Muscle layer of duodenum (tissue), 2 donors: Measurements from ENCODE around the gene SPSB4.

Experiments used
- H3K27ac ChIP-seq: one replicate; pipeline ENCODE4 v1.7.0; 2013; ENCODE audit warnings: mild to moderate bottlenecking, low read length
- H3K27me3 ChIP-seq: one replicate; pipeline ENCODE4 v1.7.0; 2013; ENCODE audit warnings: low read depth, mild to moderate bottlenecking, control low read depth, low read length
- H3K36me3 ChIP-seq, 2 donors: one replicate each; pipeline ENCODE4 v1.7.0; 2013; ENCODE audit warnings: low read length in 2 of 2, control low read depth in 1 of 2, mild to moderate bottlenecking in 1 of 2; ENCODE audit not compliant: insufficient read depth in 2 of 2, control insufficient read depth in 1 of 2
- H3K4me1 ChIP-seq, 2 donors: one replicate each; pipeline ENCODE4 v1.7.0; 2013; ENCODE audit warnings: low read length in 2 of 2, mild to moderate bottlenecking in 2 of 2, control low read depth in 1 of 2, moderate library complexity in 1 of 2; ENCODE audit not compliant: insufficient read depth in 2 of 2, control insufficient read depth in 1 of 2
- H3K4me3 ChIP-seq, 2 donors: one replicate each; pipeline ENCODE4 v1.7.0; 2013; ENCODE audit warnings: low read length in 2 of 2, low read depth in 1 of 2, mild to moderate bottlenecking in 1 of 2
- H3K9me3 ChIP-seq, 2 donors: one replicate each; pipeline ENCODE4 v1.7.0; 2013; ENCODE audit warnings: low read length in 2 of 2, control low read depth in 1 of 2, mild to moderate bottlenecking in 1 of 2; ENCODE audit not compliant: control insufficient read depth in 1 of 2
- donor health status: healthy.

The SPSB4 gene

GRCh38 chr3:141021261-141021660 lies 29.9 kb upstream of the SPSB4 start:
- Histone ChIP-seq H3K36me3 (no peaks in the 10 kb centered on the region), H3K9me3 (no peaks in the 10 kb centered on the region), H3K27ac (no peak overlapping the region), H3K4me3 (no peak overlapping the region), H3K4me1 (no peaks in the 10 kb centered on the region), H3K27me3 (no peaks in the 10 kb centered on the region)

GRCh38 chr3:141030296-141030695 lies 20.9 kb upstream of the SPSB4 start:
- Histone ChIP-seq H3K4me3 (no peak overlapping the region), H3K27me3 (no peaks in the 10 kb centered on the region), H3K4me1 (no peaks in the 10 kb centered on the region), H3K36me3 (no peaks in the 10 kb centered on the region), H3K9me3 (no peaks in the 10 kb centered on the region), H3K27ac (no peak overlapping the region)

- no peak overlapping the region for H3K27ac ChIP-seq
- H3K4me3 ChIP-seq, result no peak overlapping the region
- no peaks in the 10 kb centered on the region for H3K4me1 ChIP-seq
Measured at GRCh38 chr3:141039589-141039988, 11.6 kb upstream of the SPSB4 start.

GRCh38 chr3:141044695-141045641 lies 6.2 kb upstream of the SPSB4 start:
- H3K27me3 ChIP-seq, result peaks cover 8% of the 10 kb centered on the region
- no peak overlapping the region for H3K4me3 ChIP-seq
- no peak overlapping the region for H3K27ac ChIP-seq
- no peaks in the 10 kb centered on the region for H3K36me3 ChIP-seq
- H3K9me3 ChIP-seq, result no peaks in the 10 kb centered on the region
- no peaks in the 10 kb centered on the region for H3K4me1 ChIP-seq

More at GRCh38 chr3:141039589-141039988, 11.6 kb upstream of the SPSB4 start:
- Histone ChIP-seq H3K36me3 (no peaks in the 10 kb centered on the region), H3K9me3 (no peaks in the 10 kb centered on the region), H3K27me3 (no peaks in the 10 kb centered on the region)

- H3K4me3 ChIP-seq, result no peak overlapping the region
- no peaks in the 10 kb centered on the region for H3K9me3 ChIP-seq
- H3K27ac ChIP-seq, result no peak overlapping the region
- H3K4me1 ChIP-seq, result peaks cover 0 to 4% of the 10 kb centered on the region in 2 donors
- H3K36me3 ChIP-seq, result no peaks in the 10 kb centered on the region
- peaks cover 10% of the 10 kb centered on the region for H3K27me3 ChIP-seq
Measured at GRCh38 chr3:141045849-141046248, 5.3 kb upstream of the SPSB4 start.

- peaks cover 14% of the 10 kb centered on the region for H3K27me3 ChIP-seq
- H3K4me3 ChIP-seq, result no peak overlapping the region
- H3K4me1 ChIP-seq, result peaks cover 0 to 17% of the 10 kb centered on the region in 2 donors
- no peaks in the 10 kb centered on the region for H3K36me3 ChIP-seq
- H3K9me3 ChIP-seq, result no peaks in the 10 kb centered on the region
- no peak overlapping the region for H3K27ac ChIP-seq
Measured at GRCh38 chr3:141047168-141047567, 4.0 kb upstream of the SPSB4 start.

- peaks cover 20% of the 10 kb centered on the region for H3K27me3 ChIP-seq
- H3K4me1 ChIP-seq, result peaks cover 0 to 17% of the 10 kb centered on the region in 2 donors
Measured at GRCh38 chr3:141049681-141050080, 1.5 kb upstream of the SPSB4 start.

GRCh38 chr3:141051443-141052200 lies 475 bp downstream of the SPSB4 start:
- Histone ChIP-seq H3K4me3 (peak overlapping the region; percentile 51 to 79), H3K27ac (no peak overlapping the region), H3K36me3 (no peaks in the 10 kb centered on the region), H3K4me1 (peaks cover 0 to 17% of the 10 kb centered on the region in 2 donors), H3K27me3 (peaks cover 20% of the 10 kb centered on the region), H3K9me3 (no peaks in the 10 kb centered on the region)

More at GRCh38 chr3:141049681-141050080, 1.5 kb upstream of the SPSB4 start:
- Histone ChIP-seq H3K4me3 (no peak overlapping the region), H3K27ac (no peak overlapping the region), H3K9me3 (no peaks in the 10 kb centered on the region), H3K36me3 (no peaks in the 10 kb centered on the region)

GRCh38 chr3:141052201-141053069 lies 1.3 kb downstream of the SPSB4 start:
- no peak overlapping the region for H3K27ac ChIP-seq
- H3K27me3 ChIP-seq, result peaks cover 20% of the 10 kb centered on the region
- H3K4me1 ChIP-seq, result peaks cover 0 to 17% of the 10 kb centered on the region in 2 donors
- peak overlapping the region; percentile 51 to 79 for H3K4me3 ChIP-seq
- H3K9me3 ChIP-seq, result no peaks in the 10 kb centered on the region
- H3K36me3 ChIP-seq, result no peaks in the 10 kb centered on the region

GRCh38 chr3:141055136-141055535 lies 4.0 kb downstream of the SPSB4 start:
- Histone ChIP-seq H3K4me3 (no peak overlapping the region), H3K9me3 (no peaks in the 10 kb centered on the region), H3K36me3 (no peaks in the 10 kb centered on the region), H3K27ac (no peak overlapping the region), H3K4me1 (peaks cover 0 to 17% of the 10 kb centered on the region in 2 donors), H3K27me3 (peaks cover 11% of the 10 kb centered on the region)
